Peyer's patch (tissue), 4 donors: ENCODE data around the gene SLC16A7. TPM values are rescaled to one million over a fixed set of nuclear protein-coding genes. Genes with fewer than 3 reads are reported as not detected.
"Not testable (repeated sequence)": the region's sequence is repeated elsewhere in the genome, so short reads cannot be mapped to it uniquely, and the experiment has no call there.

Experiments used
- DNase-seq, 3 donors: peaks; one replicate each; pipeline ENCODE4 v3.0.0-alpha.2; 2017 to 2019
- H3K27ac ChIP-seq, 4 donors: fragments of 200-600 bp; sonication (generic); one replicate each; pipeline ENCODE4 v1.5.1; 2016 to 2019
- H3K27me3 ChIP-seq, 2 donors: fragments of 200-600 bp; sonication (generic); one replicate each; pipeline ENCODE4 v1.5.1; 2019
- H3K36me3 ChIP-seq, 3 donors: fragments of 200-600 bp; sonication (generic); one replicate each; pipeline ENCODE4 v1.5.1; 2016 to 2019
- H3K4me1 ChIP-seq, 4 donors: fragments of 200-600 bp; sonication (generic); one replicate each; pipeline ENCODE4 v1.5.1; 2016 to 2019
- H3K4me3 ChIP-seq, 4 donors: fragments of 200-600 bp; sonication (generic); 1 replicate in 3 of 4; 2 replicates in 1 of 4; pipeline ENCODE4 v1.5.1; 2016 to 2019; ENCODE audit warnings: mild to moderate bottlenecking in 1 of 4
- H3K9me3 ChIP-seq, 4 donors: fragments of 200-600 bp; sonication (generic); one replicate each; pipeline ENCODE4 v1.5.1; 2016 to 2019; ENCODE audit warnings: mild to moderate bottlenecking in 1 of 4
- POLR2A ChIP-seq, 2 donors: fragments of 450-650 bp; IDR thresholded peaks; one replicate each; pipeline ENCODE4 v1.5.1; 2017; ENCODE audit warnings: antibody characterized with exemption in 2 of 2, mild to moderate bottlenecking in 2 of 2, moderate library complexity in 2 of 2
- total RNA-seq, 4 donors: library from RNA; depleted of rRNA; stranded (reverse); fragments of >200 nt; gene quantifications; one replicate each; pipeline ENCODE4 v1.1.0, GENCODE V29; 2016
- TF ChIP-seq, protein P1 (sequence below), 6 experiments: fragments of 450-650 bp in 4 of 6; fragments of 200-600 bp in 2 of 6; sonication (generic) in 1 of 6; IDR thresholded peaks; one replicate each; pipeline ENCODE4 v1.5.1; 2017 to 2019; ENCODE audit warnings: antibody characterized with exemption in 6 of 6, mild to moderate bottlenecking in 3 of 6, moderate library complexity in 1 of 6

Gene SLC16A7
- total RNA-seq, 4 donors from 2014 or later: 5.0 to 19.4 (median 12.1) TPM

DNA sequence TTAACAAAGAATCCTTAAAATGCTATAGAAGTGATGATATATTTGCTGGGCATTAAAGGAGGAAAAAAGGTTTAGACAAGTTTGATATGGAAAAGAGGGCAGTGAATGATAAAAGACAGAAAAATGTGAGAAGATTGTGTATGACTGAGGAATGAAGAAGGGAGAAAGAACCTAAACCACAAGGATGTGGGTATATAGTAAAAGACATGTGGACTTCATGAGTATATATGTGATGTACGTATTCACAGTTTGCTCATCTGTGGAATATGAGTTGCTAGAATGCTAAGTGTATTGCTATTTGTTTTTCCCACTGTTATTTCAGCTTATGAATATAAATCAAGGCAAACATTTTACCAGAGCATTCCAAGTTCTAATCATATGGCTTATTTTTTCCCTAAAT is 2.1 kb upstream of the SLC16A7 start:
- H3K36me3 ChIP-seq: no peaks in the 10 kb centered on the region
- H3K4me1 ChIP-seq: peaks cover 0 to 12% (median 3%) of the 10 kb centered on the region in 4 donors
- no peak overlapping the region for H3K27ac ChIP-seq
- no peaks in the 10 kb centered on the region for H3K9me3 ChIP-seq
- no peak for TF ChIP-seq POLR2A (IDR thresholded peaks at IDR 0.05)
- TF ChIP-seq, protein P1, sequence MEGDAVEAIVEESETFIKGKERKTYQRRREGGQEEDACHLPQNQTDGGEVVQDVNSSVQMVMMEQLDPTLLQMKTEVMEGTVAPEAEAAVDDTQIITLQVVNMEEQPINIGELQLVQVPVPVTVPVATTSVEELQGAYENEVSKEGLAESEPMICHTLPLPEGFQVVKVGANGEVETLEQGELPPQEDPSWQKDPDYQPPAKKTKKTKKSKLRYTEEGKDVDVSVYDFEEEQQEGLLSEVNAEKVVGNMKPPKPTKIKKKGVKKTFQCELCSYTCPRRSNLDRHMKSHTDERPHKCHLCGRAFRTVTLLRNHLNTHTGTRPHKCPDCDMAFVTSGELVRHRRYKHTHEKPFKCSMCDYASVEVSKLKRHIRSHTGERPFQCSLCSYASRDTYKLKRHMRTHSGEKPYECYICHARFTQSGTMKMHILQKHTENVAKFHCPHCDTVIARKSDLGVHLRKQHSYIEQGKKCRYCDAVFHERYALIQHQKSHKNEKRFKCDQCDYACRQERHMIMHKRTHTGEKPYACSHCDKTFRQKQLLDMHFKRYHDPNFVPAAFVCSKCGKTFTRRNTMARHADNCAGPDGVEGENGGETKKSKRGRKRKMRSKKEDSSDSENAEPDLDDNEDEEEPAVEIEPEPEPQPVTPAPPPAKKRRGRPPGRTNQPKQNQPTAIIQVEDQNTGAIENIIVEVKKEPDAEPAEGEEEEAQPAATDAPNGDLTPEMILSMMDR (IDR thresholded peaks at IDR 0.05): no peak
- no peak overlapping the region for H3K4me3 ChIP-seq
- no peaks in the 10 kb centered on the region for H3K27me3 ChIP-seq
- DNase-seq: no peak

DNA sequence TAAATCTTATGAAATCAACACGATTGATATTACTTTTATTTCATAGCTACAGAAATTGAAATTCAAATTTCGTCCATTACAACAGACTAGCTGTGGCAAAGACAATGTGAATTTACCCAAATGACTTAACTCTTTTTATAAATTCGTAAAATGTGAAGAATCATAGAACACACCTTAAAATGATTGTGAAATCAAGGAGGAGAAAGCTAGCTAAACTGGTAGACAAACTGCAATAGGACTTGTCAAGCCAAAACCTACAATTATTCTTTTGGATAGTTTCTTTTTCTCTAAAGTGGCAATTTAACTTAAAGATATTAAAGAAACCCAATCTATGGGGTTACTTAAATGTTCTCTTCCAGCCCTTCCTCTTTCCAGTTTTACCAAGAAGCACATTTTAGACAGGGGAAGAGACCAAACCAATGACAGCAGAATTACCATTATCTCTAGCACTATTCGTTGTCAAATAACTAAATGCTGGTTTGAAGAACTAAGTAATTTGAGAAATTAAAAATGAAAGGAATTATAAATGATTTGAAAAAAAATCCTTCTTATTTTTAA is 807 bp upstream of the SLC16A7 start:
- peak overlapping the region in 3 of 4 donors; percentile 89 to 92 (median 92) for H3K27ac ChIP-seq
- peaks cover 0 to 12% (median 3%) of the 10 kb centered on the region in 4 donors for H3K4me1 ChIP-seq
- no peaks in the 10 kb centered on the region for H3K9me3 ChIP-seq
- no peak for DNase-seq
- no peaks in the 10 kb centered on the region for H3K27me3 ChIP-seq
- no peaks in the 10 kb centered on the region for H3K36me3 ChIP-seq
- TF ChIP-seq POLR2A (IDR thresholded peaks at IDR 0.05): no peak
- TF ChIP-seq, protein P1 (IDR thresholded peaks at IDR 0.05): no peak
- H3K4me3 ChIP-seq: peak overlapping the region; percentile 55 to 76 (median 71)

DNA sequence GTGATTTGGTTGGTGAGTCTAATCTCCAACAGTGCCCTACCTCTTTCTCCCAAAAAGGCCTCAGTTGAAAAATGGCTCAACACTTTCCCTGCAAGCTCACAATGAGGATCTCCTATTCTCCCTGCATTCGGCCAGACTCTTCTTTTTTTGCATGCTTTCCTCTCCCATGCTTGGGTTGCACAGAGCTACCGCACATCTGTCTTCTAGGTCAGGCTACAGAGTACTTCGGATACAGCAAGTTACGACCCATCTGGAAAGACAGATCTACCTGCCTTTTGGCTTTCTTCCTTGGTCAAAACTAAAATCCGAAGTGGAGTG is 305 bp upstream of the SLC16A7 start:
- peak overlapping the region; percentile 55 to 76 (median 71) for H3K4me3 ChIP-seq
- DNase-seq: no peak
- no peak for TF ChIP-seq POLR2A (IDR thresholded peaks at IDR 0.05)
- TF ChIP-seq, protein P1 (IDR thresholded peaks at IDR 0.05): no peak
- H3K9me3 ChIP-seq: no peaks in the 10 kb centered on the region
- H3K4me1 ChIP-seq: peaks cover 0 to 12% (median 3%) of the 10 kb centered on the region in 4 donors
- no peaks in the 10 kb centered on the region for H3K27me3 ChIP-seq
- no peaks in the 10 kb centered on the region for H3K36me3 ChIP-seq
- peak overlapping the region; percentile 89 to 92 (median 92) for H3K27ac ChIP-seq

DNA sequence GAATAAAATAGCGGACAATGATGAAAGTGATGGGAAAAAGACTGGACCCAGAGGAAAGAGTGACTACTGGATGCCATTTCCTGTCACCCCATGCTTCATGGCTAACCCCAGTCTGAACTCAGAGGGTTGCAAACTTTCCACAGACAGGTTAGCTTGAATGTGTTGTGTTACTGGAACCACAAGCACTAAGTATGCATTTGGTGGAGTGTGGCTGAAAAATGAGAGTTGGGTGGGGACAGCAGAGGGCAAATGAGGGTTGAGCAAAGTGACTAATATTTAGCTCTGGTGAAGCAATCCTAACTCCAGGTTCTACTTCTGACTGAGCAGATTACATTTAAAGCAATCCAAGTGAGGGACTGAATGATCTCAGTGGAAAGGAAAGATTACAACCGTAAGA is 1.6 kb downstream of the SLC16A7 start:
- peak overlapping the region; percentile 55 to 76 (median 71) for H3K4me3 ChIP-seq
- H3K9me3 ChIP-seq: no peaks in the 10 kb centered on the region
- H3K36me3 ChIP-seq: no peaks in the 10 kb centered on the region
- H3K4me1 ChIP-seq: peaks cover 0 to 12% (median 3%) of the 10 kb centered on the region in 4 donors
- DNase-seq: peak in 2 of 3 donors; percentile 20 to 61
- no peaks in the 10 kb centered on the region for H3K27me3 ChIP-seq
- no peak for TF ChIP-seq POLR2A (IDR thresholded peaks at IDR 0.05)
- TF ChIP-seq, protein P1 (IDR thresholded peaks at IDR 0.05): no peak
- H3K27ac ChIP-seq: peak overlapping the region; percentile 89 to 92 (median 92)

DNA sequence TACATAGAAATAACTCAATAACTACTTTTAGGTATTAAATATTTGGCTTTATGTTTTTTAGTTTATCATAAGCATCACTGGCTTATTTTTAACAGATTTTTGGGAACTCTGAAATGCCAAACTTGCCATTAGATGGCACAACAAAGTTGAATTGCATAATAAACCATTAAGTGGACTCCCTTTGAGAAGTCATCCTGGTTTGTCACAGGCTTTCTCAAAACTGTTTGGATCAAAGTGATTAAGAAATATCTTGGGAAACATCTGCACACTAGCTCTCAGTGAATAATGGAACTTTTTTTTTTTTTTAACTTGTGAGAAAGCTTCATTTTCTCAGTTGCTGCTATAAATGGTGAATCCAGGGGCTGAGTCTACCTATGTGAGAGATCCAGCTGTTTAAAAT is 4.3 kb downstream of the SLC16A7 start:
- H3K9me3 ChIP-seq: no peaks in the 10 kb centered on the region
- DNase-seq: no peak
- TF ChIP-seq POLR2A (IDR thresholded peaks at IDR 0.05): no peak
- TF ChIP-seq, protein P1 (IDR thresholded peaks at IDR 0.05): no peak
- H3K4me1 ChIP-seq: peaks cover 0 to 9% (median 2%) of the 10 kb centered on the region in 4 donors
- no peak overlapping the region for H3K4me3 ChIP-seq
- no peak overlapping the region for H3K27ac ChIP-seq
- no peaks in the 10 kb centered on the region for H3K27me3 ChIP-seq
- no peaks in the 10 kb centered on the region for H3K36me3 ChIP-seq

DNA sequence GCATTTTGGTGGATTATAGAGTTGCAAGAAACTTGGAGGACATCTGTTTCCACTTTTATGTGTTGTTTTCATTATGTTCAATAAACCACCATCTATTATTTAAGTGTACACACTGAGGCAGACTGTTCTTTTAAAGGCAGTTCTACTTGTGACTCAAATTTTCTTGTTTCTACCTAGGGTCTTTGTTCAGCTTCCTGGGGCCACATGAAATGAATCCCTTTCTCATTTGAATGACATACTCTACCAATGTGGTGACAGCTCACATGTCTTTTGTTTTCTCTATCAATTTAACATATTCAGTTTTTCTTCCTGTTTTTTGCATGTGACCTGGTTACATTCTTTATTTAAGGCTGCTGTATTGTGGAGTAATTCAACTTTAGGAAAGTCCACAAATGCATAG is 7.9 kb downstream of the SLC16A7 start:
- Histone ChIP-seq H3K27ac (no peak overlapping the region), H3K36me3 (no peaks in the 10 kb centered on the region), H3K9me3 (no peaks in the 10 kb centered on the region), H3K4me3 (no peak overlapping the region), H3K27me3 (no peaks in the 10 kb centered on the region), H3K4me1 (no peaks in the 10 kb centered on the region)
- no peak for DNase-seq
- TF ChIP-seq, protein P1 (IDR thresholded peaks at IDR 0.05): no peak
- no peak for TF ChIP-seq POLR2A (IDR thresholded peaks at IDR 0.05)

DNA sequence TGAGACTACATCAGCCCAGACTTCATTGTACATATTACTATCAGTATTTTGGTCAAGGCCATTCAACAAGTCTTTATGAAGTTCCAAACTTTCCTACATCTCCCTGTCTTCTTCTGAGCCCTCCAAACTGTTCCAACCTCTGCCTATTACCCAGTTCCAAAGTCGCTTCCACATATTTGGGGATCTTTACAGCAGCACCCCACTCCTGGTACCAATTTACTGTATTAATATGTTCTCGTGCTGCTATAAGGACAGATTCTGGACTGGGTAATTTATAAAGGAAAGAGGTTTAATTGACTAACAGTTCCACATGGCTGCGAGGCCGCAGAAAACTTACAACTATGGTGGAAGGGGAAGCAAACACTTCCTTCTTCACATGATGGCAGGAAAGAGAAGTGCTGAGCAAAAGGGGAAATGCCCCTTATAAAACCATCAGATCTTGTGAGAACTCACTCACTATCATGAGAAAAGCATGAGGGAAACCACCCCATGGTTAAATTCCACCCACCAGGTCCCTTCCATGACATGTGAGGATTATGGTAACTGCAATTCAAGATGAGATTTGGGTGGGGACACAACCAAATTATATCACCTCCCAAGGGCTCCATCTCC is 17.1 kb downstream of the SLC16A7 start:
- H3K4me1 ChIP-seq, H3K4me3 ChIP-seq, H3K27me3 ChIP-seq, H3K36me3 ChIP-seq, DNase-seq, H3K27ac ChIP-seq: not testable (repeated sequence)
- H3K9me3 ChIP-seq: peaks cover 0 to 13% (median 3%) of the 10 kb centered on the region in 4 donors
